PC-9 (cell line): ENCODE measurements around the gene ASPA. TPM values are rescaled to one million over a fixed set of nuclear protein-coding genes. Genes with fewer than 3 reads are reported as not detected.

Experiments
- BruUV-seq: library from RNA; stranded (reverse); fragments of 400-500 nt; replicated peaks from 2 replicates; lab custom pipeline; 2021; lab: Mats Ljungman, UMichigan
- CTCF ChIA-PET: fragments of 300-600 bp; sonication (Branson Sonifier 250); formaldehyde crosslinking; loops from one replicate; lab custom pipeline; 2022; ENCODE audit warnings: antibody characterized with exemption; lab: Charles Lee
- POLR2A ChIA-PET: fragments of 300-600 bp; sonication (Branson Sonifier 250); formaldehyde crosslinking; loops from one replicate; lab custom pipeline; 2022; ENCODE audit warnings: antibody characterized with exemption; ENCODE audit not compliant: unreplicated experiment; lab: Charles Lee
- DNase-seq, 2 experiments: peaks; one replicate each; pipeline versions ENCODE4 v3.0.0 to v3.0.0-alpha.2; 2015 to 2022; ENCODE audit warnings: mixed read lengths in 1 of 2
- H2AFZ ChIP-seq: fragments of 200-600 bp; sonication (generic); 2 replicates; pipeline ENCODE4 v1.8.1; 2017; ENCODE audit warnings: antibody characterized with exemption
- H3F3A ChIP-seq: fragments of 200-600 bp; sonication (generic); 2 replicates; pipeline ENCODE4 v1.8.1; 2017; ENCODE audit warnings: antibody characterized with exemption, mild to moderate bottlenecking, low read depth; ENCODE audit not compliant: insufficient read depth
- H3K27ac ChIP-seq: fragments of 200-600 bp; sonication (generic); 2 replicates; pipeline ENCODE4 v1.6.1; 2016; ENCODE audit warnings: mixed run types
- H3K27me3 ChIP-seq: fragments of 200-600 bp; sonication (generic); 2 replicates; pipeline ENCODE4 v1.6.1; 2016; ENCODE audit warnings: low read depth, mixed run types; ENCODE audit not compliant: insufficient read depth
- H3K36me3 ChIP-seq: fragments of 200-600 bp; sonication (generic); 2 replicates; pipeline ENCODE4 v1.6.1; 2016; ENCODE audit warnings: low read depth, mixed run types
- H3K4me1 ChIP-seq: fragments of 200-600 bp; sonication (generic); replicated peaks from 2 replicates; pipeline ENCODE4 v1.6.1; 2016; ENCODE audit warnings: mixed run types; ENCODE audit not compliant: insufficient read depth
- H3K4me2 ChIP-seq: fragments of 200-600 bp; sonication (generic); 2 replicates; pipeline ENCODE4 v1.6.1; 2017; ENCODE audit warnings: mixed run types
- H3K4me3 ChIP-seq: fragments of 200-600 bp; sonication (generic); 2 replicates; pipeline ENCODE4 v1.6.1; 2016; ENCODE audit warnings: mixed run types
- H3K79me2 ChIP-seq: fragments of 200-600 bp; sonication (generic); 2 replicates; pipeline ENCODE4 v1.6.1; 2017; ENCODE audit warnings: low read depth, mixed run types
- H3K9me2 ChIP-seq: fragments of 200-600 bp; sonication (generic); 2 replicates; pipeline ENCODE4 v1.8.1; 2017; ENCODE audit warnings: mild to moderate bottlenecking; ENCODE audit not compliant: insufficient read depth
- H3K9me3 ChIP-seq: fragments of 200-600 bp; sonication (generic); 2 replicates; pipeline ENCODE4 v1.8.1; 2016; ENCODE audit warnings: low read depth; ENCODE audit not compliant: insufficient read depth
- H4K20me1 ChIP-seq: fragments of 200-600 bp; sonication (generic); 2 replicates; pipeline ENCODE4 v1.8.1; 2017; ENCODE audit not compliant: insufficient read depth
- EZH2 ChIP-seq: fragments of 200-600 bp; sonication (generic); IDR thresholded peaks from 2 replicates; pipeline ENCODE4 v1.8.0; 2017; ENCODE audit warnings: antibody characterized with exemption, low read depth
- intact Hi-C: fragments of 100-400 bp; cut with micrococcal nuclease; formaldehyde crosslinking; loops from one replicate; pipeline ENCODE4 v1.10.0; 2022; ENCODE audit not compliant: unreplicated experiment
- total RNA-seq: library from RNA; stranded (reverse); gene quantifications from 2 replicates; pipeline ENCODE4 v1.2.3, GENCODE V29; 2021
- TF ChIP-seq, protein P1 (sequence below): fragments of 200-600 bp; sonication (generic); conservative IDR thresholded peaks from 2 replicates; pipeline ENCODE4 v1.6.1; 2017; ENCODE audit warnings: mixed run types, antibody characterized with exemption, mild to moderate bottlenecking, moderate library complexity

The ASPA gene
- total RNA-seq, 1 experiment from 2014 or later = not detected

DNA sequence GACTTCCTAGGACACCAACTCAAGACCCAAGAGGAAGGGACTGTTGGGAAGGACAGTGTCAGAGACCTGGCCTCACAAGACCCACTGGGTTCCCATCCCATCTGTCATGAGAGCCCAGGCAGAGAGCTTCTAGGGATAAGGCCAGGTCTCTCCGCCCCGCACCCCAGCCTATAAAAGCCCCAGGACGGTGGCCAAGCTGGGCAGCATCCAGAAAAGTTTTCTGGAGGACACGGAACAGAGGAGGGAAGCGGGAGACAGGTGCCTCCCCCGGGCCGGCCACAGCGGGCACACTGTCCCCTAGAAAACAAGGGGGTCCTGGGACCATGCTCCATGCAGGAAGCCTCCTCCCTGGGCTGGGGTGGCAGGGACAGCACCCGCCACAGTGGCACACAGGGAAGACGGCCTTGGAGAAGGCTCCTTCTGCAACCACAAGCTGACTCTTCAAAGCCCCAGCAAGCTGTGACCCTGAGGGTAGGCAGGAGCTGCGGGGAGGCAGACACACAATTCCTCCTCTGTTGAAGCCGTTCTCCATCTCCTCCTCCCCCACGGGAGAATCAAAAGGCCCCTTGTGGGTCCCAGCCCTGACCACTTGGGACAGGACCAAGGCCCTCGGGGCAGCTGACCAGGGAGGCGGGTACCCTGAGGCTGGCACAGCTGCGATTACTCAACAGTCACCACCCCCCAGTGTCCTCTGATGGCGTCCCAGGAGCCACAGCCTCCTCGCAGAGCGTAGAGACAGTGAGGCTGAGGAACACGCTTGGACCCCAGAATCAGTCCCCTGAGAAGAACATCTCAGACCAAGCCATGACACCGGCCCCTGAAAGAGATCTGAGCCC, 55.7 kb downstream of the ASPA start:
- Histone ChIP-seq H3K9me2 (no peaks in the 10 kb centered on the region), H3K4me2 (no peak overlapping the region), H3K4me1 (peaks cover 6% of the 10 kb centered on the region; the same call in 1 of the 2 replicates), H3K9me3 (no peaks in the 10 kb centered on the region), H2AFZ (no peak overlapping the region), H3K27ac (no peak overlapping the region), H3K27me3 (no peaks in the 10 kb centered on the region), H3K79me2 (no peaks in the 10 kb centered on the region), H3F3A (no peaks in the 10 kb centered on the region), H4K20me1 (no peaks in the 10 kb centered on the region), H3K4me3 (no peak overlapping the region), H3K36me3 (no peaks in the 10 kb centered on the region)
- CTCF ChIA-PET = no interaction called here
- POLR2A ChIA-PET = no interaction called here
- no TSS peak for BruUV-seq
- TF ChIP-seq, protein P1, sequence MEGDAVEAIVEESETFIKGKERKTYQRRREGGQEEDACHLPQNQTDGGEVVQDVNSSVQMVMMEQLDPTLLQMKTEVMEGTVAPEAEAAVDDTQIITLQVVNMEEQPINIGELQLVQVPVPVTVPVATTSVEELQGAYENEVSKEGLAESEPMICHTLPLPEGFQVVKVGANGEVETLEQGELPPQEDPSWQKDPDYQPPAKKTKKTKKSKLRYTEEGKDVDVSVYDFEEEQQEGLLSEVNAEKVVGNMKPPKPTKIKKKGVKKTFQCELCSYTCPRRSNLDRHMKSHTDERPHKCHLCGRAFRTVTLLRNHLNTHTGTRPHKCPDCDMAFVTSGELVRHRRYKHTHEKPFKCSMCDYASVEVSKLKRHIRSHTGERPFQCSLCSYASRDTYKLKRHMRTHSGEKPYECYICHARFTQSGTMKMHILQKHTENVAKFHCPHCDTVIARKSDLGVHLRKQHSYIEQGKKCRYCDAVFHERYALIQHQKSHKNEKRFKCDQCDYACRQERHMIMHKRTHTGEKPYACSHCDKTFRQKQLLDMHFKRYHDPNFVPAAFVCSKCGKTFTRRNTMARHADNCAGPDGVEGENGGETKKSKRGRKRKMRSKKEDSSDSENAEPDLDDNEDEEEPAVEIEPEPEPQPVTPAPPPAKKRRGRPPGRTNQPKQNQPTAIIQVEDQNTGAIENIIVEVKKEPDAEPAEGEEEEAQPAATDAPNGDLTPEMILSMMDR = no peak
- TF ChIP-seq EZH2 = no peak
- intact Hi-C loops = no loop called here
- no peak for DNase-seq

DNA sequence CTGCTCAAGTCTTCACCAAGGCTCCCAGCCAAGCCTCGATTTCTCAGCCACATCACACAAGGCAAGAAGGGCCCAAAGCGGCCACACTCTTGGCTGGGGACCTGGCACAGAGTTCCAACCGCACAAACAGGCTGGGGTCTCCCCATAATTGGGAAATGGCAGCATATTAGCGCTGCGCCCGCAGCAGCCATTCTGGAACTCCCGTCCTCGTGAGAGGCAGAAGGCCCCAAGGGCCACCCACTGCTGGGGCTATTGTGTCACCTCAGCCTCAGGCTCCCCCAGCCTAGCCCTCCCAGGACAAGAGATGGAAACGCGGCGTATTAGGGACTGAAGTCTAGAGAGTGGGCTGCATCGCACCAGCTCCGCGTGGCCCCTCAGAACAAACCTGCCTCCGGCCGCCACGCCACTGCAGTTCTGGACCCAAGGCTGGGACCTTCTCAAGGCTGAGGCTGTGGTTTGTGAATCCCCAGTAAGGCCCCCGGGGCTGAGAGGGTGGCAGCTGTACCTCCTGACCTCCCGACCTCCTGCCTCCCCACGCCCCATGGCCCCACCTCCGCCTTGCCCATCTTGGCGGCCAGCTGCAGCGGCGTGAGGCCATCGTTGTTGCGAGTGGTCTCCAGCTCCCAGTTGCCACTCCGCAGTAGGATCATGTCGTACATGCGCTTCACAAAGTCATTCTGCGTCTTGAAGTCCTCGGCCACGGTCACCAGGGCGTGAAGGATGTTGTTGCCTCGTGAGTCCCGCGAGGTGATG, 56.5 kb downstream of the ASPA start:
- H3K9me2 ChIP-seq = no peaks in the 10 kb centered on the region
- ChIA-PET CTCF (no interaction called here), POLR2A (no interaction called here)
- H2AFZ ChIP-seq = no peak overlapping the region
- H3K4me1 ChIP-seq = peaks cover 6% of the 10 kb centered on the region; the same call in 1 of the 2 replicates
- BruUV-seq = no TSS peak
- H3K79me2 ChIP-seq = no peaks in the 10 kb centered on the region
- no peaks in the 10 kb centered on the region for H4K20me1 ChIP-seq
- H3K36me3 ChIP-seq = no peaks in the 10 kb centered on the region
- TF ChIP-seq, protein P1 = no peak
- TF ChIP-seq EZH2 = no peak
- no peaks in the 10 kb centered on the region for H3F3A ChIP-seq
- intact Hi-C loops = no loop called here
- no peak overlapping the region for H3K27ac ChIP-seq
- no peak overlapping the region for H3K4me3 ChIP-seq
- H3K27me3 ChIP-seq = no peaks in the 10 kb centered on the region
- no peak overlapping the region for H3K4me2 ChIP-seq
- no peaks in the 10 kb centered on the region for H3K9me3 ChIP-seq
- no peak for DNase-seq

DNA sequence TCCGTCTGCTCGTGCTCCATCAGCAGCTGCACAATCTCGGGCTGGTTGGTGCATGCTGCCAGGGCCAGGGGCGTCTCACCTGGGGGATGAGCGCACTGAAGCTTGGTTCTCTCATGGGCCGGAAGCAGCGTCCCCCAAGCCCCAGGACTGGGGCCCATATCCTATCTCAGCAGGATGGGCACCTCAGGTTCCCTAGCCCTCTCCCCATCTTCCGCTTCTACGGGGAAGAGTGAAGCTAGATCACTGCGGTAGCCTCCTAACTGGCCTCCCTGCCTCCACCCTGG, 57.0 kb downstream of the ASPA start:
- no peak overlapping the region for H3K27ac ChIP-seq
- H3K36me3 ChIP-seq = no peaks in the 10 kb centered on the region
- H3K27me3 ChIP-seq = no peaks in the 10 kb centered on the region
- no peak for DNase-seq
- TF ChIP-seq EZH2 = no peak
- TF ChIP-seq, protein P1 = no peak
- ChIA-PET POLR2A (no interaction called here), CTCF (no interaction called here)
- no peak overlapping the region for H3K4me2 ChIP-seq
- no peak overlapping the region for H3K4me3 ChIP-seq
- H4K20me1 ChIP-seq = no peaks in the 10 kb centered on the region
- no peaks in the 10 kb centered on the region for H3K9me3 ChIP-seq
- H3F3A ChIP-seq = no peaks in the 10 kb centered on the region
- H2AFZ ChIP-seq = no peak overlapping the region
- H3K79me2 ChIP-seq = no peaks in the 10 kb centered on the region
- intact Hi-C loops = no loop called here
- H3K4me1 ChIP-seq = peaks cover 6% of the 10 kb centered on the region; the same call in 1 of the 2 replicates
- H3K9me2 ChIP-seq = no peaks in the 10 kb centered on the region
- no TSS peak for BruUV-seq
